Measurements from ENCODE around the gene SLC26A11. TPM values are rescaled to one million over a fixed set of nuclear protein-coding genes. Genes with fewer than 3 reads are reported as not detected.
A peak's percentile ranks its signal among the peaks of the same experiment; 100 is the strongest.

The SLC26A11 gene
- total and polyA plus RNA-seq, 2 donors (not counting 1 experiment from before 2014, with no cell fraction given): 5.8 to 19.3 TPM

GRCh38 chr17:80260069-80260535 is 39.9 kb downstream of the SLC26A11 start:
- Histone ChIP-seq H3K27ac (ENCODE audit: insufficient read depth, low read length) (peak overlapping the region; percentile 74), H3K9ac (ENCODE audit: insufficient read depth, low read length) (peak overlapping the region; percentile 76), H3K27me3 (ENCODE audit: control insufficient read depth, insufficient read depth, low read length) (no peaks in the 10 kb centered on the region), H2AFZ (ENCODE audit: low read length) (peak overlapping the region; percentile 23), H3K9me3 (ENCODE audit: control insufficient read depth, insufficient read depth, low read depth, low read length) (no peaks in the 10 kb centered on the region), H3K4me1 (ENCODE audit: control insufficient read depth, extremely low read depth, insufficient read depth, low read length) (peaks cover 19% of the 10 kb centered on the region), H3K4me3 (replicated peaks in 1 of 4; ENCODE audit: control extremely low read depth in 1 of 4, insufficient read depth in 1 of 4, low read depth in 3 of 4, low read length in 4 of 4) (peak overlapping the region; percentile 41 to 62 (median 44)), H3K36me3 (ENCODE audit: control insufficient read depth, insufficient read depth, low read length) (peaks cover 2% of the 10 kb centered on the region), H4K20me1 (ENCODE audit: control insufficient read depth, extremely low read depth, insufficient read depth, low read length) (no peaks in the 10 kb centered on the region), H3K79me2 (ENCODE audit: control insufficient read depth, insufficient read depth, low read length) (peaks cover 33% of the 10 kb centered on the region), H3K4me2 (ENCODE audit: extremely low read depth, insufficient read depth, low read length) (peak overlapping the region; percentile 75)
- peak; percentile 59 to 68 for DNase-seq (ENCODE audit: low read depth in 2 of 2)
- no peak for TF ChIP-seq EZH2 (IDR thresholded peaks at IDR 0.05; ENCODE audit: low read length, missing control alignments)
- no peak for TF ChIP-seq CTCF (conservative IDR thresholded peaks at IDR 0.05 in 1 of 2, IDR thresholded peaks at IDR 0.05 in 1 of 2; ENCODE audit: low read depth in 1 of 2, low read length in 2 of 2)

GRCh38 chr17:80260791-80261158 is 40.5 kb downstream of the SLC26A11 start, which contains the start of gene RNF213:
TSS of gene RNF213 (plus strand) at chr17:80260852. CDS start at chr17:80263682, 2,830 bp downstream.
- Histone ChIP-seq H3K4me1 (ENCODE audit: control insufficient read depth, extremely low read depth, insufficient read depth, low read length) (peaks cover 17% of the 10 kb centered on the region), H3K9ac (ENCODE audit: insufficient read depth, low read length) (peak within 1 kb of the TSS; percentile 83), H3K27me3 (ENCODE audit: control insufficient read depth, insufficient read depth, low read length) (no peaks in the 10 kb centered on the region), H3K79me2 (ENCODE audit: control insufficient read depth, insufficient read depth, low read length) (peaks cover 40% of the 10 kb centered on the region), H3K27ac (ENCODE audit: insufficient read depth, low read length) (peak within 1 kb of the TSS; percentile 83), H3K4me3 (replicated peaks in 1 of 4; ENCODE audit: control extremely low read depth in 1 of 4, insufficient read depth in 1 of 4, low read depth in 3 of 4, low read length in 4 of 4) (peak within 1 kb of the TSS; percentile 70 to 97 (median 88)), H3K4me2 (ENCODE audit: extremely low read depth, insufficient read depth, low read length) (peak within 1 kb of the TSS; percentile 83), H4K20me1 (ENCODE audit: control insufficient read depth, extremely low read depth, insufficient read depth, low read length) (no peaks in the 10 kb centered on the region), H3K9me3 (ENCODE audit: control insufficient read depth, insufficient read depth, low read depth, low read length) (no peaks in the 10 kb centered on the region), H3K36me3 (ENCODE audit: control insufficient read depth, insufficient read depth, low read length) (peaks cover 2% of the 10 kb centered on the region), H2AFZ (ENCODE audit: low read length) (peak within 1 kb of the TSS; percentile 23)
- TF ChIP-seq CTCF (conservative IDR thresholded peaks at IDR 0.05 in 1 of 2, IDR thresholded peaks at IDR 0.05 in 1 of 2; ENCODE audit: low read depth in 1 of 2, low read length in 2 of 2) (no peak), EZH2 (IDR thresholded peaks at IDR 0.05; ENCODE audit: low read length, missing control alignments) (no peak)
- DNase-seq (ENCODE audit: low read depth in 2 of 2): peak; percentile 19

- no peak overlapping the region for H2AFZ ChIP-seq (ENCODE audit: low read length)
- H3K9me3 ChIP-seq (ENCODE audit: control insufficient read depth, insufficient read depth, low read depth, low read length): no peaks in the 10 kb centered on the region
- H3K79me2 ChIP-seq (ENCODE audit: control insufficient read depth, insufficient read depth, low read length): peaks cover 40% of the 10 kb centered on the region
- H3K9ac ChIP-seq (ENCODE audit: insufficient read depth, low read length): peak overlapping the region; percentile 83
- peak overlapping the region; percentile 70 to 97 (median 88) for H3K4me3 ChIP-seq (replicated peaks in 1 of 4; ENCODE audit: control extremely low read depth in 1 of 4, insufficient read depth in 1 of 4, low read depth in 3 of 4, low read length in 4 of 4)
- no peaks in the 10 kb centered on the region for H4K20me1 ChIP-seq (ENCODE audit: control insufficient read depth, extremely low read depth, insufficient read depth, low read length)
- peak; percentile 29 to 57 for DNase-seq (ENCODE audit: low read depth in 2 of 2)
- H3K4me2 ChIP-seq (ENCODE audit: extremely low read depth, insufficient read depth, low read length): peak overlapping the region; percentile 83
- TF ChIP-seq CTCF (conservative IDR thresholded peaks at IDR 0.05 in 1 of 2, IDR thresholded peaks at IDR 0.05 in 1 of 2; ENCODE audit: low read depth in 1 of 2, low read length in 2 of 2) (no peak), EZH2 (IDR thresholded peaks at IDR 0.05; ENCODE audit: low read length, missing control alignments) (no peak)
- peaks cover 17% of the 10 kb centered on the region for H3K4me1 ChIP-seq (ENCODE audit: control insufficient read depth, extremely low read depth, insufficient read depth, low read length)
- H3K36me3 ChIP-seq (ENCODE audit: control insufficient read depth, insufficient read depth, low read length): peaks cover 2% of the 10 kb centered on the region
- no peaks in the 10 kb centered on the region for H3K27me3 ChIP-seq (ENCODE audit: control insufficient read depth, insufficient read depth, low read length)
- H3K27ac ChIP-seq (ENCODE audit: insufficient read depth, low read length): peak overlapping the region; percentile 83
These were observed 41.1 kb downstream of the SLC26A11 start for GRCh38 chr17:80261159-80261894.
